ENCODE measurements around the gene CLASP1.
"Not testable (repeated sequence)": the region's sequence is repeated elsewhere in the genome, so short reads cannot be mapped to it uniquely, and the experiment has no call there.

Gene CLASP1

GRCh38 chr2:121570036-121570666, 79.1 kb downstream of the CLASP1 start:
- DNase-seq (ENCODE audit: low read depth in 2 of 2), result no peak
- TF ChIP-seq, protein P1, sequence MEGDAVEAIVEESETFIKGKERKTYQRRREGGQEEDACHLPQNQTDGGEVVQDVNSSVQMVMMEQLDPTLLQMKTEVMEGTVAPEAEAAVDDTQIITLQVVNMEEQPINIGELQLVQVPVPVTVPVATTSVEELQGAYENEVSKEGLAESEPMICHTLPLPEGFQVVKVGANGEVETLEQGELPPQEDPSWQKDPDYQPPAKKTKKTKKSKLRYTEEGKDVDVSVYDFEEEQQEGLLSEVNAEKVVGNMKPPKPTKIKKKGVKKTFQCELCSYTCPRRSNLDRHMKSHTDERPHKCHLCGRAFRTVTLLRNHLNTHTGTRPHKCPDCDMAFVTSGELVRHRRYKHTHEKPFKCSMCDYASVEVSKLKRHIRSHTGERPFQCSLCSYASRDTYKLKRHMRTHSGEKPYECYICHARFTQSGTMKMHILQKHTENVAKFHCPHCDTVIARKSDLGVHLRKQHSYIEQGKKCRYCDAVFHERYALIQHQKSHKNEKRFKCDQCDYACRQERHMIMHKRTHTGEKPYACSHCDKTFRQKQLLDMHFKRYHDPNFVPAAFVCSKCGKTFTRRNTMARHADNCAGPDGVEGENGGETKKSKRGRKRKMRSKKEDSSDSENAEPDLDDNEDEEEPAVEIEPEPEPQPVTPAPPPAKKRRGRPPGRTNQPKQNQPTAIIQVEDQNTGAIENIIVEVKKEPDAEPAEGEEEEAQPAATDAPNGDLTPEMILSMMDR (IDR thresholded peaks at IDR 0.05; ENCODE audit: low read depth, low read length), result no peak
- no peak overlapping the region for H3K4me3 ChIP-seq (replicated peaks in 1 of 2; ENCODE audit: low read depth in 2 of 2, low read length in 2 of 2)

DNA sequence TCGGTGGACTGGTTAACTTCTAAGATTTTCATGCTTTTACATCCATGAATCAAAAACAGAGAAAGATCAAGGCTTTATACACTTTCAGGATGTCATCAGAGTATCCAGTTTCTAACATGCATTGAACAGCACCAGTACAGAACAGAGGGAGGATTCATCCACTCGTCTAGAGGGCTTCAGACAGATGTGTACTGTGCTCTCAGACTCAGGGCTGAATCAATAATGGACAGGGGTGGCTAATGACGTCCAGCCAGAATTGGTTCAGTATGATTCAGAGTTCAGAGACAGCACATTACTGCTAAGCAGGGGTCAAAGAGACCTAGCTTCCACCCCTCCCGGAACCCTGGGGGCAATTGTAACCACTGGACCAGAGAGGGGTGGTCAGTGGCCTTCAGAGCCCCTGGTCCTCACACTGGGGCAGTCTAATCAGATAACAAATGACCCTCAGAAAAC, 81.3 kb downstream of the CLASP1 start:
- DNase-seq (ENCODE audit: low read depth in 2 of 2), result peak in 1 of 2 donors; percentile 34
- H3K4me3 ChIP-seq (replicated peaks in 1 of 2; ENCODE audit: low read depth in 2 of 2, low read length in 2 of 2), result no peak overlapping the region
- TF ChIP-seq, protein P1 (IDR thresholded peaks at IDR 0.05; ENCODE audit: low read depth, low read length), result no peak

- no peak overlapping the region for H3K4me3 ChIP-seq (replicated peaks in 1 of 2; ENCODE audit: low read depth in 2 of 2, low read length in 2 of 2)
- TF ChIP-seq, protein P1 (IDR thresholded peaks at IDR 0.05; ENCODE audit: low read depth, low read length), result no peak
- DNase-seq (ENCODE audit: low read depth in 2 of 2), result no peak
Observed at GRCh38 chr2:121567452-121567851, 81.8 kb downstream of the CLASP1 start.

DNA sequence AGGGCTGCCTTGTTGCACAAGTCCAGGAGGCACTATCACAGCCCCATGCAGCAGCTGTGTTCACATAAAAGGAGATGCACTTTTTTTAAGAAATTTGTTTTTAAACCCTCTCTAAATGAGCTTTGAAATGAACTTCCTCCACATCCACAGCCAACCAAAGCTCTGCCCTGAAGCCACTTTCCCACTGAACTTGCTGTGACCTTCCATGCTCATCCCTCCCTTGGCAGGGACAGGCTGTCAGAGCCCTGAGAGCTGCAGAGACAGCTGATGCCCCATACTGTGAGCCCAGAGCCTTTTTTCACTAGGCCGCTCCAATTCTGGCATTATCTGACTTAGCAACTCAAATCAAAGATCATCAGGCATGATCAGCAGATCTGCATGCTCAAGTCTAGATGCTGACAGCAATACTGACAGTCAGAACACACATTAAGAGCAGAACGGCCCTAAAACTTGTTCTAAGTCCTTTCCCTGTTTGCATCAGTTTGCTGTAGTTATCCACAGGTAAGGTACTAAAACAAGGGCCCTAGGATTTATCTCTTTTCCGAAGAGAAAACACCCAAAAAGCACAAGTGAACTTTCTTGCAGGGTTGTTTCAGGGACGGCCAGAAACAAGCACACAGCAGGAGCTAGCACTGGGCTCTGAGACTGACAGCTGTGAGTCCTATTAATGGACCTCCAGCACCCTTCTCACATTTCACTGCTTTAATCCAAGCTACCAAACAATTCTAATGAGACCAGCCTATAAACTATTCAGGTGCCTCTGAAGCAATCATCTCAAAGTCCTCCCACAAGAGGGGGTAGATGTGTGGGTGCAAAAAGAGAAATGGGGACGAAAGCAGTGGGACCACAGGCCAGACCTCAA, 83.6 kb downstream of the CLASP1 start:
- TF ChIP-seq, protein P1 (IDR thresholded peaks at IDR 0.05; ENCODE audit: low read depth, low read length), result no peak
- DNase-seq (ENCODE audit: low read depth in 2 of 2), result no peak
- H3K4me3 ChIP-seq (replicated peaks in 1 of 2; ENCODE audit: low read depth in 2 of 2, low read length in 2 of 2), result no peak overlapping the region

- TF ChIP-seq, protein P1 (IDR thresholded peaks at IDR 0.05; ENCODE audit: low read depth, low read length), result no peak
- DNase-seq (ENCODE audit: low read depth in 2 of 2), result no peak
- no peak overlapping the region for H3K4me3 ChIP-seq (replicated peaks in 1 of 2; ENCODE audit: low read depth in 2 of 2, low read length in 2 of 2)
Observed at GRCh38 chr2:121564905-121565304, 84.4 kb downstream of the CLASP1 start.

- DNase-seq (ENCODE audit: low read depth in 2 of 2), result not testable (repeated sequence)
Observed at GRCh38 chr2:121563754-121564153, 85.5 kb downstream of the CLASP1 start.

More at GRCh38 chr2:121563754-121564153, 85.5 kb downstream of the CLASP1 start:
- not testable (repeated sequence) for H3K4me3 ChIP-seq (replicated peaks in 1 of 2; ENCODE audit: low read depth in 2 of 2, low read length in 2 of 2)

Data from cardiac fibroblast (primary cell).